Activated naive CD4-positive, alpha-beta T cell treated with anti-CD3 and anti-CD28 coated beads, Interleukin-2, amount 50 U/mL, for 24 hours (primary cell): Measurements from ENCODE around the gene CD1C.
"Not testable (repeated sequence)": the region's sequence is repeated elsewhere in the genome, so short reads cannot be mapped to it uniquely, and the experiment has no call there.

Source experiments
- H3K27ac Mint-ChIP-seq: one replicate; pipeline ENCODE4 v1.8.0; 2021; ENCODE audit warnings: mild to moderate bottlenecking, mixed read lengths
- H3K27me3 Mint-ChIP-seq: one replicate; pipeline ENCODE4 v1.8.0; 2021; ENCODE audit warnings: mixed read lengths
- H3K36me3 Mint-ChIP-seq: one replicate; pipeline ENCODE4 v1.8.0; 2021; ENCODE audit warnings: mixed read lengths
- H3K4me1 Mint-ChIP-seq: one replicate; pipeline ENCODE4 v1.8.0; 2021; ENCODE audit warnings: mixed read lengths
- H3K4me3 Mint-ChIP-seq: one replicate; pipeline ENCODE4 v1.8.0; 2021; ENCODE audit warnings: mild to moderate bottlenecking, mixed read lengths
- H3K9me3 Mint-ChIP-seq: one replicate; pipeline ENCODE4 v1.8.0; 2021; ENCODE audit warnings: mixed read lengths

The CD1C gene

DNA sequence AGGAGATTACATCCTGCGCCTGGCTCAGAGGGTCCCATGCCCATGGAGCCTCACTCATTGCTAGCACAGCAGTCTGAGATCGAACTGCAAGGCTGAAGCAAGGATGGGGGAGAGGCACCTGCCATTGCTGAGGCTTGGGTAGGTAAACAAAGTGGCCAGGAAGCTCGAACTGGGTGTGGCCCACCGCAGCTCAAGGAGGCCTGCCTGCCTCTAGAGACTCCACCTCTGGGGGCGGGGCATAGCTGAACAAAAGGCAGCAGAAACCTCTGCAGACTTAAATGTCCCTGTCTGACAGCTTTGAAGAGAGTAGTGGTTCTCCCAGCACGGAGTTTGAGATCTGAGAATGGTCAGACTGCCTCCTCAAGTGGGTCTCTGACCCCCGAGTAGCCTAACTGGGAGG is 46.7 kb downstream of the CD1C start:
- not testable (repeated sequence) for H3K36me3 Mint-ChIP-seq, H3K4me3 Mint-ChIP-seq, H3K4me1 Mint-ChIP-seq, H3K27me3 Mint-ChIP-seq, H3K27ac Mint-ChIP-seq
- H3K9me3 Mint-ChIP-seq: peaks cover 12% of the 10 kb centered on the region
